Panc1 (cell line): ENCODE data around the gene CARM1. TPM values are rescaled to one million over a fixed set of nuclear protein-coding genes. Genes with fewer than 3 reads are reported as not detected.

ENCODE experiments used
- ATAC-seq: fragments of 200-7000 bp; cut with Tn5 transposase; 2 replicates; pipeline ENCODE4 v1.9.1; 2020; ENCODE audit warnings: mild to moderate bottlenecking, moderate library complexity
- BruUV-seq: library from RNA; stranded (reverse); fragments of 400-500 nt; replicated peaks from 2 replicates; lab custom pipeline; 2021; lab: Mats Ljungman, UMichigan
- CTCF ChIA-PET: fragments of 300-600 bp; sonication (Branson Sonifier 250); formaldehyde crosslinking; loops from one replicate; lab custom pipeline; 2022; ENCODE audit warnings: antibody characterized with exemption; lab: Charles Lee
- POLR2A ChIA-PET: fragments of 300-600 bp; sonication (Branson Sonifier 250); formaldehyde crosslinking; loops from one replicate; lab custom pipeline; 2022; ENCODE audit warnings: antibody characterized with exemption; lab: Charles Lee
- DNase-seq: peaks from one replicate; pipeline ENCODE4 v3.0.0-alpha.2; 2010; ENCODE audit warnings: low read depth, low spot score
- H3K27ac ChIP-seq: 2 replicates; pipeline ENCODE4 v1.5.1; 2011; ENCODE audit warnings: mild to moderate bottlenecking, low read length, inconsistent platforms
- H3K27me3 ChIP-seq: fragments of 200-500 bp; sonication (Bioruptor generic); 2 replicates; pipeline ENCODE4 v1.6.0; 2014; ENCODE audit warnings: low read length, inconsistent platforms; ENCODE audit not compliant: control insufficient read depth, insufficient read depth
- H3K36me3 ChIP-seq: fragments of 200-500 bp; sonication (Bioruptor generic); 2 replicates; pipeline ENCODE4 v1.5.1; 2014; ENCODE audit warnings: inconsistent platforms, mild to moderate bottlenecking, low read length, moderate library complexity; ENCODE audit not compliant: control insufficient read depth, insufficient read depth
- H3K4me1 ChIP-seq: 2 replicates; pipeline ENCODE4 v1.5.1; 2011; ENCODE audit warnings: inconsistent platforms, mild to moderate bottlenecking, low read length, moderate library complexity; ENCODE audit not compliant: control insufficient read depth, insufficient read depth
- H3K4me3 ChIP-seq, 2 experiments: 2 replicates each; pipeline ENCODE4 v1.5.1; 2011 to 2012; ENCODE audit warnings: low read depth in 2 of 2, low read length in 2 of 2, mild to moderate bottlenecking in 2 of 2, inconsistent platforms in 1 of 2, moderate library complexity in 1 of 2
- H3K9me3 ChIP-seq: fragments of 200-500 bp; sonication (Bioruptor generic); 2 replicates; pipeline ENCODE4 v1.5.1; 2014; ENCODE audit warnings: low read depth, mild to moderate bottlenecking, inconsistent platforms, low read length, moderate library complexity; ENCODE audit not compliant: control insufficient read depth, insufficient read depth
- POLR2AphosphoS5 ChIP-seq: IDR thresholded peaks from 2 replicates; pipeline ENCODE4 v1.6.1; 2012; ENCODE audit warnings: mild to moderate bottlenecking, low read depth, low read length, moderate library complexity
- SIN3A ChIP-seq: IDR thresholded peaks from 2 replicates; pipeline ENCODE4 v1.6.1; 2012; ENCODE audit warnings: low read depth, mild to moderate bottlenecking, low read length, moderate library complexity, borderline replicate concordance; ENCODE audit not compliant: insufficient read depth
- TCF7L2 ChIP-seq: IDR thresholded peaks from 2 replicates; pipeline ENCODE4 v1.6.1; 2011; ENCODE audit warnings: mild to moderate bottlenecking, low read depth, low read length, inconsistent platforms
- in situ Hi-C: cut with HindIII; loops from 2 replicates; pipeline ENCODE4 v1.10.0; 2016; ENCODE audit warnings: low sequenced_read_pairs, low pct_unique_long_range_greater_than_20kb
- intact Hi-C: fragments of 100-400 bp; cut with micrococcal nuclease; formaldehyde crosslinking; loops from one replicate; pipeline ENCODE4 v1.10.0; 2022; ENCODE audit not compliant: unreplicated experiment
- total RNA-seq: library from RNA; stranded (reverse); gene quantifications from one replicate; pipeline ENCODE4 v1.2.1, GENCODE V29; 2021; ENCODE audit not compliant: unreplicated experiment
- TF ChIP-seq, protein P1 (sequence below): fragments of 450-650 bp; IDR thresholded peaks from 2 replicates; pipeline ENCODE4 v1.5.1; 2017; ENCODE audit warnings: mild to moderate bottlenecking
- TF ChIP-seq, protein P2 (sequence below), 2 experiments: IDR thresholded peaks; 2 replicates each; pipeline ENCODE4 v1.6.1; 2011 to 2012; ENCODE audit warnings: low read depth in 2 of 2, control low read depth in 1 of 2, low read length in 1 of 2, mild to moderate bottlenecking in 1 of 2, moderate library complexity in 1 of 2; ENCODE audit not compliant: insufficient read depth in 1 of 2

CARM1 gene
- total RNA-seq, 1 experiment from 2014 or later = 44.9 TPM

DNA sequence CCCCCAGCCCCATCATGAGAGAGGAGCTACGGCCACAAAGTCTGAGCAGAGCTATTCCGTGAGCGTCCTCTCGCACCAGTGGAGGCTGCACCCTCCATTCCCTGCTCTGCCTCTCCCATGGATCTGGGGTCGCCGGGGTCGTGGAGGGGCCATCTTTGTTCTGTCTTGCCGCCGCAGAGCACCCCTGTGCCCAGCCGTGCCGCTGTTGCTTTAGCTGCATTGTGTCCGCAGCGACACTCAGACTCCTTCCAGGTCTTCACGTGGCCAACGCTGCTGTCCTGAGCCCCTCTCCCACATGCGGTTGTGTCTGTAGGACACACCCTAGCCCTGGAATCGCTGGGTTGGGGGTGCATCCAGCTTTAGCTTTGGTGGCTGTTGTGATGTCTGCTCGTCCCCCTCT, 41.3 kb downstream of the CARM1 start:
- H3K27ac ChIP-seq = no peak overlapping the region
- no peaks in the 10 kb centered on the region; the same call in 1 of the 2 replicates for H3K4me1 ChIP-seq
- TF ChIP-seq, protein P1, sequence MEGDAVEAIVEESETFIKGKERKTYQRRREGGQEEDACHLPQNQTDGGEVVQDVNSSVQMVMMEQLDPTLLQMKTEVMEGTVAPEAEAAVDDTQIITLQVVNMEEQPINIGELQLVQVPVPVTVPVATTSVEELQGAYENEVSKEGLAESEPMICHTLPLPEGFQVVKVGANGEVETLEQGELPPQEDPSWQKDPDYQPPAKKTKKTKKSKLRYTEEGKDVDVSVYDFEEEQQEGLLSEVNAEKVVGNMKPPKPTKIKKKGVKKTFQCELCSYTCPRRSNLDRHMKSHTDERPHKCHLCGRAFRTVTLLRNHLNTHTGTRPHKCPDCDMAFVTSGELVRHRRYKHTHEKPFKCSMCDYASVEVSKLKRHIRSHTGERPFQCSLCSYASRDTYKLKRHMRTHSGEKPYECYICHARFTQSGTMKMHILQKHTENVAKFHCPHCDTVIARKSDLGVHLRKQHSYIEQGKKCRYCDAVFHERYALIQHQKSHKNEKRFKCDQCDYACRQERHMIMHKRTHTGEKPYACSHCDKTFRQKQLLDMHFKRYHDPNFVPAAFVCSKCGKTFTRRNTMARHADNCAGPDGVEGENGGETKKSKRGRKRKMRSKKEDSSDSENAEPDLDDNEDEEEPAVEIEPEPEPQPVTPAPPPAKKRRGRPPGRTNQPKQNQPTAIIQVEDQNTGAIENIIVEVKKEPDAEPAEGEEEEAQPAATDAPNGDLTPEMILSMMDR = no peak
- no peak for TF ChIP-seq SIN3A
- TF ChIP-seq TCF7L2 = no peak
- TF ChIP-seq, protein P2, sequence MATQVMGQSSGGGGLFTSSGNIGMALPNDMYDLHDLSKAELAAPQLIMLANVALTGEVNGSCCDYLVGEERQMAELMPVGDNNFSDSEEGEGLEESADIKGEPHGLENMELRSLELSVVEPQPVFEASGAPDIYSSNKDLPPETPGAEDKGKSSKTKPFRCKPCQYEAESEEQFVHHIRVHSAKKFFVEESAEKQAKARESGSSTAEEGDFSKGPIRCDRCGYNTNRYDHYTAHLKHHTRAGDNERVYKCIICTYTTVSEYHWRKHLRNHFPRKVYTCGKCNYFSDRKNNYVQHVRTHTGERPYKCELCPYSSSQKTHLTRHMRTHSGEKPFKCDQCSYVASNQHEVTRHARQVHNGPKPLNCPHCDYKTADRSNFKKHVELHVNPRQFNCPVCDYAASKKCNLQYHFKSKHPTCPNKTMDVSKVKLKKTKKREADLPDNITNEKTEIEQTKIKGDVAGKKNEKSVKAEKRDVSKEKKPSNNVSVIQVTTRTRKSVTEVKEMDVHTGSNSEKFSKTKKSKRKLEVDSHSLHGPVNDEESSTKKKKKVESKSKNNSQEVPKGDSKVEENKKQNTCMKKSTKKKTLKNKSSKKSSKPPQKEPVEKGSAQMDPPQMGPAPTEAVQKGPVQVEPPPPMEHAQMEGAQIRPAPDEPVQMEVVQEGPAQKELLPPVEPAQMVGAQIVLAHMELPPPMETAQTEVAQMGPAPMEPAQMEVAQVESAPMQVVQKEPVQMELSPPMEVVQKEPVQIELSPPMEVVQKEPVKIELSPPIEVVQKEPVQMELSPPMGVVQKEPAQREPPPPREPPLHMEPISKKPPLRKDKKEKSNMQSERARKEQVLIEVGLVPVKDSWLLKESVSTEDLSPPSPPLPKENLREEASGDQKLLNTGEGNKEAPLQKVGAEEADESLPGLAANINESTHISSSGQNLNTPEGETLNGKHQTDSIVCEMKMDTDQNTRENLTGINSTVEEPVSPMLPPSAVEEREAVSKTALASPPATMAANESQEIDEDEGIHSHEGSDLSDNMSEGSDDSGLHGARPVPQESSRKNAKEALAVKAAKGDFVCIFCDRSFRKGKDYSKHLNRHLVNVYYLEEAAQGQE (IDR thresholded peaks at IDR 0.05; ENCODE audit: insufficient read depth in 1 of 2, low read depth in 2 of 2, low read length in 1 of 2) = no peak
- no peak for TF ChIP-seq POLR2AphosphoS5
- H3K9me3 ChIP-seq = no peaks in the 10 kb centered on the region
- ChIA-PET POLR2A (interaction anchor here (0.6 kb wide), 1 partner anchor 77 kb away, joined by 3 read pairs; the partner anchor contains the start of gene TMED1), CTCF (no interaction called here)
- H3K4me3 ChIP-seq = no peak overlapping the region
- BruUV-seq = no TSS peak
- intact Hi-C loops (no loop called here), in situ Hi-C loops (no loop called here)
- H3K36me3 ChIP-seq = no peaks in the 10 kb centered on the region; the same call in 1 of the 2 replicates
- ATAC-seq (no peak), DNase-seq (no peak)
- no peaks in the 10 kb centered on the region for H3K27me3 ChIP-seq

DNA sequence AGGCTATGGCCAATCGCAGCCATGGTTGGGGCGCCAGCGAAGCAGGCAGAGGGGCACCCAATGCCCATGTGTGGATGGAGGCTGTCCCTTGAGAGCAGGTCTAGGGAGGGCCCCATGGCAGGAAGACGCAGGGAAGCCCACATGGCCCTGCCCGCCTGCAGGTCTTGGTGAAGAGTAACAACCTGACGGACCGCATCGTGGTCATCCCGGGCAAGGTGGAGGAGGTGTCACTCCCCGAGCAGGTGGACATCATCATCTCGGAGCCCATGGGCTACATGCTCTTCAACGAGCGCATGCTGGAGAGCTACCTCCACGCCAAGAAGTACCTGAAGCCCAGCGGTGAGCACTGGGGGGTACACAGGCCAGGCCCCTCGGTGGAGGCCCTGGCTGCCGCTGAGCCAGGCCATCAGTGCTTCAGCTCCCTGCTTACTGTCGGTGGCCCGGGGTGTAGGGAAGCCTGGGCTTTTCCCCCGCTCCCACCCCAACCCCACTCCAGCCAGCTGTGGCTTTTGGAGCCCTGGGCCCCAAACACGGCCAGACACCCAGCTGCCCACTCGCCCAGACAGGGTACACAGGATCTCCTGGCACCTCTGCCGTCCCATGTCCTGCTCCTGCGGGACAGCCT, 42.5 kb downstream of the CARM1 start:
- Histone ChIP-seq H3K27me3 (no peaks in the 10 kb centered on the region), H3K9me3 (no peaks in the 10 kb centered on the region), H3K36me3 (no peaks in the 10 kb centered on the region; the same call in 1 of the 2 replicates), H3K4me1 (no peaks in the 10 kb centered on the region; the same call in 1 of the 2 replicates), H3K4me3 (no peak overlapping the region), H3K27ac (no peak overlapping the region)
- CTCF ChIA-PET = interaction anchor here (0.7 kb wide), 1 partner anchor 120 kb away, joined by 3 read pairs; no protein-coding TSS in a partner anchor
- DNase-seq = no peak
- no TSS peak for BruUV-seq
- no peak for TF ChIP-seq POLR2AphosphoS5
- TF ChIP-seq, protein P1 = no peak
- TF ChIP-seq SIN3A = no peak
- TF ChIP-seq, protein P2 (IDR thresholded peaks at IDR 0.05; ENCODE audit: insufficient read depth in 1 of 2, low read depth in 2 of 2, low read length in 1 of 2) = no peak
- no peak for TF ChIP-seq TCF7L2
- no peak for ATAC-seq
- POLR2A ChIA-PET = no interaction called here
- intact Hi-C loops = no loop called here
- in situ Hi-C loops = no loop called here
